IMR-90 (cell line): ENCODE data around the gene DCLK1. TPM values are rescaled to one million over a fixed set of nuclear protein-coding genes. Genes with fewer than 3 reads are reported as not detected.

Experiments used
- ATAC-seq: fragments of 200-7000 bp; cut with Tn5 transposase; 2 replicates; pipeline ENCODE4 v1.9.1; 2020; ENCODE audit warnings: low read depth, mild to moderate bottlenecking, moderate library complexity
- BruUV-seq: library from RNA; stranded (reverse); fragments of 400-500 nt; replicated peaks from 2 replicates; lab custom pipeline; 2021; lab: Mats Ljungman, UMichigan
- CTCF ChIA-PET: fragments of 300-600 bp; formaldehyde crosslinking; extraction: SDS; loops from one replicate; lab custom pipeline; 2021; ENCODE audit warnings: antibody characterized with exemption; lab: Yijun Ruan, JAX
- POLR2A ChIA-PET: fragments of 300-600 bp; sonication (Branson Sonifier 250); formaldehyde crosslinking; loops from one replicate; lab custom pipeline; 2022; ENCODE audit warnings: antibody characterized with exemption; ENCODE audit not compliant: unreplicated experiment; lab: Charles Lee
- DNase-seq: peaks from one replicate; pipeline ENCODE4 v3.0.0; 2013
- H2AFZ ChIP-seq: replicated peaks from 2 replicates; pipeline ENCODE3; 2013; ENCODE audit warnings: low read length, mild to moderate bottlenecking; ENCODE audit not compliant: poor library complexity
- H2AK5ac ChIP-seq: 2 replicates; pipeline ENCODE4 v1.6.1; 2013; ENCODE audit warnings: low read depth, low read length, inconsistent platforms
- H2AK9ac ChIP-seq: replicated peaks from 2 replicates; pipeline ENCODE3; 2013; ENCODE audit warnings: mild to moderate bottlenecking, low read depth, low read length, moderate library complexity; ENCODE audit not compliant: poor library complexity
- H2BK120ac ChIP-seq: 2 replicates; pipeline ENCODE4 v1.6.1; 2013; ENCODE audit warnings: low read depth, low read length, inconsistent platforms
- H2BK15ac ChIP-seq: 3 replicates; pipeline ENCODE4 v1.6.1; 2013; ENCODE audit warnings: low read depth, low read length, inconsistent platforms
- H2BK20ac ChIP-seq: 2 replicates; pipeline ENCODE4 v1.6.1; 2013; ENCODE audit warnings: low read depth, mild to moderate bottlenecking, inconsistent platforms, low read length, moderate library complexity
- H2BK5ac ChIP-seq: 2 replicates; pipeline ENCODE4 v1.6.1; 2013; ENCODE audit warnings: mild to moderate bottlenecking, low read depth, low read length, inconsistent platforms; ENCODE audit not compliant: poor library complexity, severe bottlenecking
- H3K14ac ChIP-seq: replicated peaks from 2 replicates; pipeline ENCODE4 v1.6.1; 2013; ENCODE audit warnings: low read depth, low read length, inconsistent platforms
- H3K18ac ChIP-seq: 2 replicates; pipeline ENCODE4 v1.6.1; 2013; ENCODE audit warnings: low read depth, low read length, control low read depth
- H3K23ac ChIP-seq: 2 replicates; pipeline ENCODE4 v1.6.1; 2013; ENCODE audit warnings: low read depth, low read length, inconsistent platforms
- H3K27ac ChIP-seq: 2 replicates; pipeline ENCODE4 v1.5.1; 2013; ENCODE audit warnings: mild to moderate bottlenecking, control low read depth, low read length; ENCODE audit not compliant: insufficient read depth
- H3K27me3 ChIP-seq: 2 replicates; pipeline ENCODE4 v1.6.1; 2013; ENCODE audit warnings: low read length; ENCODE audit not compliant: control insufficient read depth, insufficient read depth
- H3K36me3 ChIP-seq: 2 replicates; pipeline ENCODE4 v1.6.1; 2013; ENCODE audit warnings: low read length, mixed read lengths; ENCODE audit not compliant: control insufficient read depth, insufficient read depth
- H3K4ac ChIP-seq: 2 replicates; pipeline ENCODE4 v1.6.1; 2013; ENCODE audit warnings: low read depth, low read length, inconsistent platforms
- H3K4me1 ChIP-seq: 2 replicates; pipeline ENCODE4 v1.6.1; 2013; ENCODE audit warnings: low read length, mixed read lengths; ENCODE audit not compliant: control insufficient read depth, insufficient read depth
- H3K4me2 ChIP-seq: 2 replicates; pipeline ENCODE4 v1.6.1; 2013; ENCODE audit warnings: low read depth, mild to moderate bottlenecking, control low read depth, low read length, moderate library complexity
- H3K4me3 ChIP-seq: 2 replicates; pipeline ENCODE4 v1.5.1; 2013; ENCODE audit warnings: low read depth, mild to moderate bottlenecking, control low read depth, low read length, moderate library complexity; ENCODE audit not compliant: insufficient read depth
- H3K56ac ChIP-seq: 2 replicates; pipeline ENCODE4 v1.6.1; 2013; ENCODE audit warnings: low read length, inconsistent platforms; ENCODE audit not compliant: insufficient read depth; ENCODE audit errors: extremely low read depth
- H3K79me1 ChIP-seq, 2 experiments: 2 replicates each; pipeline ENCODE4 v1.6.1; 2013; ENCODE audit warnings: low read length in 2 of 2, inconsistent platforms in 1 of 2, low read depth in 1 of 2
- H3K9ac ChIP-seq: 2 replicates; pipeline ENCODE4 v1.6.1; 2013; ENCODE audit warnings: low read depth, low read length, control low read depth
- H3K9me1 ChIP-seq: 2 replicates; pipeline ENCODE4 v1.6.1; 2013; ENCODE audit warnings: low read length, inconsistent platforms; ENCODE audit not compliant: insufficient read depth
- H3K9me3 ChIP-seq: 2 replicates; pipeline ENCODE4 v1.6.1; 2013; ENCODE audit warnings: low read length; ENCODE audit not compliant: control insufficient read depth, insufficient read depth
- H4K20me1 ChIP-seq: 2 replicates; pipeline ENCODE4 v1.6.1; 2013; ENCODE audit warnings: low read length, inconsistent platforms; ENCODE audit not compliant: insufficient read depth
- H4K5ac ChIP-seq: 2 replicates; pipeline ENCODE4 v1.6.1; 2013; ENCODE audit warnings: mild to moderate bottlenecking, low read depth, low read length, control low read depth
- H4K8ac ChIP-seq, 2 experiments: 2 replicates each; pipeline ENCODE4 v1.6.1; 2013; ENCODE audit warnings: low read depth in 2 of 2, low read length in 2 of 2, control low read depth in 1 of 2, inconsistent platforms in 1 of 2
- H4K91ac ChIP-seq: 2 replicates; pipeline ENCODE4 v1.6.1; 2013; ENCODE audit warnings: low read depth, low read length, inconsistent platforms; ENCODE audit not compliant: insufficient read depth
- CHD1 ChIP-seq: IDR thresholded peaks from 2 replicates; pipeline ENCODE4 v1.6.1; 2012; ENCODE audit warnings: low read depth, low read length, improper control_type of control experiment
- CTCF ChIP-seq: conservative IDR thresholded peaks from 2 replicates; pipeline ENCODE4 v1.5.1; 2012; ENCODE audit warnings: mild to moderate bottlenecking, low read depth, low read length, improper control_type of control experiment
- MXI1 ChIP-seq: IDR thresholded peaks from 2 replicates; pipeline ENCODE4 v1.6.1; 2012; ENCODE audit warnings: low read depth, mild to moderate bottlenecking, low read length, moderate library complexity, borderline replicate concordance
- POLR2A ChIP-seq: IDR thresholded peaks from 2 replicates; pipeline ENCODE4 v1.6.1; 2012; ENCODE audit warnings: mild to moderate bottlenecking, low read depth, low read length
- RAD21 ChIP-seq: IDR thresholded peaks from 2 replicates; pipeline ENCODE4 v1.6.1; 2012; ENCODE audit warnings: low read length, improper control_type of control experiment
- RFX5 ChIP-seq: IDR thresholded peaks from 2 replicates; pipeline ENCODE4 v1.8.0; 2012; ENCODE audit warnings: low read depth, mild to moderate bottlenecking, low read length, moderate library complexity
- SMC3 ChIP-seq: fragments of 150-350 bp; IDR thresholded peaks from 2 replicates; pipeline ENCODE4 v1.6.1; 2016; ENCODE audit warnings: low read depth, mild to moderate bottlenecking, antibody characterized with exemption, low read length, moderate library complexity
- USF2 ChIP-seq: fragments of 150-350 bp; IDR thresholded peaks from 2 replicates; pipeline ENCODE4 v1.6.1; 2017; ENCODE audit warnings: mild to moderate bottlenecking, antibody characterized with exemption, low read length, low read depth
- WGBS, 2 experiments: methylation state at CpG; one replicate each; pipeline versions ENCODE4 v1.1.5 to v1.1.7; 2013; ENCODE audit warnings: missing lambda C conversion rate in 2 of 2; ENCODE audit not compliant: insufficient read length in 1 of 2; ENCODE audit errors: extremely low coverage in 2 of 2; 5-methylcytosine and 5-hydroxymethylcytosine counted together
- dilution Hi-C: fragments of 300-500 bp; cut with HindIII; formaldehyde crosslinking; loops from one replicate; pipeline ENCODE4 v1.14.3; 2018; ENCODE audit warnings: low sequenced_read_pairs; ENCODE audit not compliant: unreplicated experiment
- in situ Hi-C: fragments of 300-500 bp; cut with MboI; formaldehyde crosslinking; loops from 3 replicates; pipeline ENCODE4 v1.14.3; 2019; ENCODE audit warnings: low sequenced_read_pairs, inconsistent platforms, mixed read lengths
- intact Hi-C: fragments of 100-400 bp; cut with micrococcal nuclease; formaldehyde crosslinking; loops from 2 replicates; pipeline ENCODE4 v1.10.0; 2022
- polyA plus RNA-seq, 3 experiments: library from polyadenylated mRNA; depleted of rRNA; stranded (reverse); fragments of >200 nt; gene quantifications; 2 replicates each; pipeline ENCODE4 v1.2.3, GENCODE V29; 2012; ENCODE audit warnings: low replicate concordance in 1 of 3
- total RNA-seq: library from RNA; depleted of rRNA; stranded (reverse); fragments of >200 nt; gene quantifications from 2 replicates; pipeline ENCODE4 v1.2.3, GENCODE V29; 2012

Gene DCLK1
- total and polyA plus RNA-seq, 2 of the 4 experiments (the other 2 are of a cell fraction), result under 0.01 to 0.02 TPM

GRCh38 chr13:35848336-35849255 is 282.6 kb downstream of the DCLK1 start:
- Histone ChIP-seq H3K56ac (no peak overlapping the region), H3K79me1 (no peaks in the 10 kb centered on the region), H3K4me3 (no peak overlapping the region), H3K9me3 (no peaks in the 10 kb centered on the region), H2BK120ac (no peak overlapping the region), H3K36me3 (no peaks in the 10 kb centered on the region), H2AFZ (no peak overlapping the region), H2AK9ac (no peak overlapping the region), H2AK5ac (no peak overlapping the region), H3K23ac (no peak overlapping the region), H2BK5ac (no peak overlapping the region), H3K9ac (no peak overlapping the region), H3K27me3 (no peaks in the 10 kb centered on the region), H3K4me1 (no peaks in the 10 kb centered on the region), H3K14ac (no peak overlapping the region), H3K9me1 (no peaks in the 10 kb centered on the region), H4K5ac (no peak overlapping the region), H3K27ac (no peak overlapping the region), H3K4me2 (no peak overlapping the region), H3K18ac (no peak overlapping the region), H4K91ac (no peak overlapping the region), H2BK20ac (no peak overlapping the region), H4K8ac (no peak overlapping the region), H4K20me1 (no peaks in the 10 kb centered on the region), H3K4ac (no peak overlapping the region), H2BK15ac (no peak overlapping the region)
- intact Hi-C loops (no loop called here), dilution Hi-C loops (no loop called here), in situ Hi-C loops (no loop called here)
- POLR2A ChIA-PET, result no interaction called here
- no peak for TF ChIP-seq CTCF
- TF ChIP-seq POLR2A, result no peak
- TF ChIP-seq RAD21, result no peak
- no peak for TF ChIP-seq RFX5
- no peak for TF ChIP-seq SMC3
- TF ChIP-seq MXI1, result no peak
- TF ChIP-seq USF2, result no peak
- no peak for TF ChIP-seq CHD1
- BruUV-seq, result no TSS peak
- ATAC-seq (no peak), DNase-seq (no peak)
- CTCF ChIA-PET, result no interaction called here
- WGBS, 2 experiments, result no CpG with 5 or more reads among the region's 3 CpGs
